A549 (cell line): Measurements from ENCODE around the gene NCOA5.

Source experiments
- CEBPB ChIP-seq, 2 experiments: fragments of >200 bp in 1 of 2; sonication (Bioruptor Twin) in 1 of 2; formaldehyde crosslinking in 1 of 2; IDR thresholded peaks; 2 replicates each; pipeline ENCODE4 v1.6.1; 2012 to 2016
- CTCF ChIP-seq: fragments of >200 bp; sonication (Bioruptor Twin); formaldehyde crosslinking; IDR thresholded peaks from 3 replicates; pipeline ENCODE4 v1.5.1; 2016
- EP300 ChIP-seq, 2 experiments: fragments of >200 bp; sonication (Bioruptor Twin); formaldehyde crosslinking; IDR thresholded peaks; 2 replicates in 1 of 2; 3 replicates in 1 of 2; pipeline ENCODE4 v1.6.1; 2016 to 2017
- JUN ChIP-seq, 2 experiments: fragments of >200 bp; sonication (Bioruptor Twin); formaldehyde crosslinking; IDR thresholded peaks; 2 replicates in 1 of 2; 3 replicates in 1 of 2; pipeline ENCODE4 v1.6.1; 2016 to 2017
- MAX ChIP-seq: IDR thresholded peaks from 2 replicates; pipeline ENCODE4 v1.6.1; 2012
- MAZ ChIP-seq: fragments of 150-350 bp; IDR thresholded peaks from 2 replicates; pipeline ENCODE4 v1.6.1; 2014; ENCODE audit warnings: antibody characterized with exemption, low read depth, low read length, borderline replicate concordance
- PHF8 ChIP-seq: fragments of 200-600 bp; sonication (generic); IDR thresholded peaks from 2 replicates; pipeline ENCODE4 v1.6.1; 2016; ENCODE audit warnings: low read depth, mild to moderate bottlenecking, antibody characterized with exemption, moderate library complexity, borderline replicate concordance

DNA sequence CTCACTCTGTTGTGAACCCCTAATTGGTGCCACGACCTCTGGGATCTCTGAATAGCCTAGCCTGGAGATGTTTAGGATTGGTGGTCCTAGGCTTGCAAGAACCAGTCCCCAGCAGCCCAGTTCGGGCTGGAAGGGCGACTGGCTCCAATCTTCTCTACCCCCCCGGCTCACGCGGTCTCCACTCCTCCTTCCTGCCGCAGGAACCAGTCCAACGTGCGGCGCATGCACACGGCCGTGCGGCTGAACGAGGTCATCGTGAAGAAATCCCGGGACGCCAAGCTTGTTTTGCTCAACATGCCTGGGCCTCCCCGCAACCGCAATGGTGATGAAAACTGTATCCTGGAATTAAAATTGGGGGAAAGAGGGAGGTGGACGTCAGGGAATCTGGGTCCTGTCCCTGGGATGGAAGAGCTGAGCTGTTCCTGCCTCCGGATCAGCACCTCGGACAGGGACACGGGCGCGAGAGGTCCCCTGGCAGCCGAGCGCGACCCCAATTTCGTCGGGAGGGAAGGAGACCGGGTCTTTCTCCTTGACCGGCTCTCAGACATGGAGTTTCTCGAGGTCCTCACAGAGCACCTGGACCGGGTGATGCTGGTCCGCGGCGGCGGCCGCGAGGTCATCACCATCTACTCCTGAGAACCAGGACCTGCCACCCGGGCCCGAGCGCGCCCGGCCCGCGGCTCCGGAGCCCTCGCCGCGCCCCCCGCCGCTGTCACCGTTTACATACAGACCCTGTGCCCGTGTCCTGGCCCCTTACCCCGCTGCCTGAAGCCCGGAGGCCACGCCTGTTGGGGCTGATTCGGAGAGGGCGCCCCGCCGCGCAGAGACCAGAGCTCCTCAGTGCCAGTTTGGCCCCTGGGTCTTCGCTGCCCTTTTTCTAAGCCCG lies 32.5 kb downstream of the NCOA5 start:
- TF ChIP-seq MAZ (no peak), CTCF (no peak), JUN (IDR thresholded peaks at IDR 0.05) (no peak), PHF8 (no peak), MAX (no peak), CEBPB (IDR thresholded peaks at IDR 0.05) (no peak), EP300 (IDR thresholded peaks at IDR 0.05) (no peak)
